Thyroid gland (tissue), 4 donors: ENCODE results near the gene FAM25G. TPM values are rescaled to one million over a fixed set of nuclear protein-coding genes. Genes with fewer than 3 reads are reported as not detected.
"Not testable (repeated sequence)": the region's sequence is repeated elsewhere in the genome, so short reads cannot be mapped to it uniquely, and the experiment has no call there.

Source experiments
- DNase-seq, 2 donors: peaks; one replicate each; pipeline ENCODE4 v3.0.0-alpha.2; 2019
- H3K27ac ChIP-seq, 3 donors: fragments of 200-600 bp; sonication (generic); 1 replicate in 2 of 3; 2 replicates in 1 of 3; pipeline ENCODE4 v1.5.1; 2016 to 2019; ENCODE audit warnings: mild to moderate bottlenecking in 1 of 3, moderate library complexity in 1 of 3
- H3K27me3 ChIP-seq: fragments of 200-600 bp; sonication (generic); one replicate; pipeline ENCODE4 v1.5.1; 2019
- H3K36me3 ChIP-seq, 2 donors: fragments of 200-600 bp; sonication (generic); one replicate each; pipeline ENCODE4 v1.5.1; 2016 to 2019
- H3K4me1 ChIP-seq, 2 donors: fragments of 200-600 bp; sonication (generic); one replicate each; pipeline ENCODE4 v1.5.1; 2017 to 2019
- H3K4me3 ChIP-seq, 3 donors: fragments of 200-600 bp; sonication (generic); replicated peaks in 1 of 3; 1 replicate in 2 of 3; 2 replicates in 1 of 3; pipeline ENCODE4 v1.5.1; 2016; ENCODE audit warnings: mild to moderate bottlenecking in 1 of 3
- H3K9me3 ChIP-seq: fragments of 200-600 bp; sonication (generic); one replicate; pipeline ENCODE4 v1.5.1; 2017
- POLR2A ChIP-seq, 2 donors: fragments of 450-650 bp; IDR thresholded peaks; one replicate each; pipeline ENCODE4 v1.6.1; 2017; ENCODE audit warnings: antibody characterized with exemption in 2 of 2, mild to moderate bottlenecking in 2 of 2, moderate library complexity in 1 of 2
- WGBS, 2 donors: methylation state at CpG; one replicate each; pipeline ENCODE4 v1.1.5; 2017; 5-methylcytosine and 5-hydroxymethylcytosine counted together
- intact Hi-C: fragments of 100-400 bp; cut with DNase I; formaldehyde crosslinking; loops from one replicate; pipeline ENCODE4 v1.15.1; 2023
- total RNA-seq, 4 donors: library from RNA; depleted of rRNA; stranded (reverse); fragments of >200 nt; gene quantifications; one replicate each; pipeline ENCODE4 v1.2.3, GENCODE V29; 2016
- TF ChIP-seq, protein P1 (sequence below), 6 experiments: fragments of 200-600 bp in 3 of 6; fragments of 450-650 bp in 3 of 6; sonication (generic) in 3 of 6; IDR thresholded peaks; one replicate each; pipeline ENCODE4 v1.5.1; 2016 to 2019; ENCODE audit warnings: antibody characterized with exemption in 6 of 6, mild to moderate bottlenecking in 2 of 6, inconsistent platforms in 1 of 6, moderate library complexity in 1 of 6

Gene FAM25G
- total RNA-seq, 4 donors from 2014 or later: not detected

DNA sequence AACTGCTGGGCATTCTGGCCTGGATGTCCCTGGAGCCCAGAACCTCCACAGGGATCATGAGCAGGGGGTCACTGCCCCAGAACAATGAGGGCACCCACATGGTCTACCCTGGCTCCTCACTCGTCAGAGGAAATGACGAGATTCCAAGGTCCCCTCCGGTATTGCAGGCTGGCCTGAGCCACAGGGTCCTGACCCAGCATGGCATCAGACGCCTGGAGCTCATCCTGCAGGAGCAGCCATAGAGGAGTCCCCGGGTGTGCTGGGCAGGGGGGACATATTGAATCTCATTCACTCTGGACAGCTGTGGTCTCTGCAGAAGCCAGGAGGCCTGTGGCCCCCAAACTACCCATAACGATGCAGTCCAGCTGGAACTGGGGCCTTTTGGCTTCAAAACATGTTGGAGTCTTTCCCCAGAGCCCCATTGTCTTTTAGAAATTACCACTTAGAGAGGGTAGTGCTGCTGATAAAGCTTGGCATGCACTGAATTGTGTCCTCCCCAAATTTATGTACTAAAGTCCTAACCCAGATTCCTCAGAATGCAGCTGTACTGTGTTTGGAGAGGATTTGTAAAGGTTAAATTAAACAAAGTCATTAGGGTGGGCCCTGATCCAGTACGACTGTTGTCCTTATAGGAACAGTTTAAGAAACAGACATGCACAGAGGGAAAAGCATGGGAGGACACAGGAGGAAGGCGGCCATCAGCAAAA lies 35.3 kb downstream of the FAM25G start:
- WGBS, 2 donors: 82 to 83% methylated on average over 6 to 8 of the region's 8 CpGs
- Histone ChIP-seq H3K36me3 (no peaks in the 10 kb centered on the region), H3K27ac (no peak overlapping the region), H3K9me3 (no peaks in the 10 kb centered on the region), H3K4me1 (no peaks in the 10 kb centered on the region), H3K27me3 (no peaks in the 10 kb centered on the region), H3K4me3 (no peak overlapping the region)
- no peak for TF ChIP-seq POLR2A (IDR thresholded peaks at IDR 0.05)
- TF ChIP-seq, protein P1, sequence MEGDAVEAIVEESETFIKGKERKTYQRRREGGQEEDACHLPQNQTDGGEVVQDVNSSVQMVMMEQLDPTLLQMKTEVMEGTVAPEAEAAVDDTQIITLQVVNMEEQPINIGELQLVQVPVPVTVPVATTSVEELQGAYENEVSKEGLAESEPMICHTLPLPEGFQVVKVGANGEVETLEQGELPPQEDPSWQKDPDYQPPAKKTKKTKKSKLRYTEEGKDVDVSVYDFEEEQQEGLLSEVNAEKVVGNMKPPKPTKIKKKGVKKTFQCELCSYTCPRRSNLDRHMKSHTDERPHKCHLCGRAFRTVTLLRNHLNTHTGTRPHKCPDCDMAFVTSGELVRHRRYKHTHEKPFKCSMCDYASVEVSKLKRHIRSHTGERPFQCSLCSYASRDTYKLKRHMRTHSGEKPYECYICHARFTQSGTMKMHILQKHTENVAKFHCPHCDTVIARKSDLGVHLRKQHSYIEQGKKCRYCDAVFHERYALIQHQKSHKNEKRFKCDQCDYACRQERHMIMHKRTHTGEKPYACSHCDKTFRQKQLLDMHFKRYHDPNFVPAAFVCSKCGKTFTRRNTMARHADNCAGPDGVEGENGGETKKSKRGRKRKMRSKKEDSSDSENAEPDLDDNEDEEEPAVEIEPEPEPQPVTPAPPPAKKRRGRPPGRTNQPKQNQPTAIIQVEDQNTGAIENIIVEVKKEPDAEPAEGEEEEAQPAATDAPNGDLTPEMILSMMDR (IDR thresholded peaks at IDR 0.05): no peak
- intact Hi-C loops: no loop called here
- DNase-seq: no peak

DNA sequence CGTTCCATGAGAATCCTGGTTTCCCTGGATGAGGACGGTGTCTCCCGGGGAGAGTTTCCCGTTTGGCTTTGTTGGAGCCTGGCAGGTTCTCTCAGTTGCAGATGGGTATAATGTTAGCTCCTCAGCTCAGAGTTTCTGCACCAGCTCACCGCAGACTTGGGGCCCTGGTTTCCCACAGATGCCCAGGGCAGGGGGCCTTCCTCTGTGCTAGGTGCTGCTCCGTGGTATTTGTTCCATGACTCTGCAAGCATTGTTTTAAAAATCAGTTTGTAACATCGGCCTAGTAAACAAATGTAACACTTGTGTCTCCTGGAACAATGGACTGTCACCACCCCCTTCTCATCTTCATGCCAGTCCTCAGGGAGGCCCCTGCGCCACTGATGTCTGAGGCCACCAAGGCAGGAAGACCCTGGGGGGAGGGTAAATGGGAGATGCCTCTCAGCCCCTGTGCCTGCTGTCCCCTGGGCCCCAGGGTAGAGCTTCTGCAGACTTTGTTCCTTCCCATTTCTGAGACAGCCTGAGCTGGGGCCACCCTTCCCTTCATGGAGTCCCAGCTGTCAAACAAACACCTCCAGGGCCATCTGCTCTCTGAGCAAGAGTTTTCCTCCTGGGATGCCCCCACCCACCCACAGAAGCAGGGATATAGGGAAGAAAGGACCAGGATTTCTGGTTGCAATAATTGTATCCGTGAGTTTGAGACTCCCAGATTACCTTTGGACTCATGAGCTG lies 36.0 kb downstream of the FAM25G start:
- WGBS, 2 donors: 73 to 77% methylated on average over 8 to 9 of the region's 9 CpGs
- H3K27me3 ChIP-seq, H3K4me3 ChIP-seq, intact Hi-C loops, H3K4me1 ChIP-seq, H3K9me3 ChIP-seq, H3K36me3 ChIP-seq, H3K27ac ChIP-seq, DNase-seq: not testable (repeated sequence)

- DNase-seq: no peak
- TF ChIP-seq, protein P1 (IDR thresholded peaks at IDR 0.05): no peak
- no peak for TF ChIP-seq POLR2A (IDR thresholded peaks at IDR 0.05)
- Histone ChIP-seq H3K4me1 (no peaks in the 10 kb centered on the region), H3K4me3 (no peak overlapping the region), H3K36me3 (no peaks in the 10 kb centered on the region), H3K27me3 (no peaks in the 10 kb centered on the region), H3K9me3 (no peaks in the 10 kb centered on the region), H3K27ac (no peak overlapping the region)
- intact Hi-C loops: no loop called here
- WGBS, 2 donors: 82 to 86% methylated on average over 3 of the region's 3 CpGs
Measured at GRCh38 chr10:47454780-47455058, 36.8 kb downstream of the FAM25G start.

GRCh38 chr10:47454008-47454779 lies 37.3 kb downstream of the FAM25G start:
- intact Hi-C loops: no loop called here
- WGBS, 2 donors: 80 to 81% methylated on average over 7 to 9 of the region's 10 CpGs
- no peak for DNase-seq

More at GRCh38 chr10:47454008-47454779, 37.3 kb downstream of the FAM25G start:
- Histone ChIP-seq H3K27ac (no peak overlapping the region), H3K4me3 (no peak overlapping the region), H3K27me3 (no peaks in the 10 kb centered on the region), H3K9me3 (no peaks in the 10 kb centered on the region), H3K4me1 (no peaks in the 10 kb centered on the region), H3K36me3 (no peaks in the 10 kb centered on the region)
- TF ChIP-seq, protein P1 (IDR thresholded peaks at IDR 0.05): no peak
- TF ChIP-seq POLR2A (IDR thresholded peaks at IDR 0.05): no peak
